Measurements from ENCODE around the gene CENPA.

- TF ChIP-seq CTCF (IDR thresholded peaks at IDR 0.05) (no peak), POLR2A (IDR thresholded peaks at IDR 0.05) (no peak)
These were observed 20.9 kb upstream of the CENPA start for GRCh38 chr2:26764906-26765305.
